ENCODE data around the gene TMEM178B. TPM values are rescaled to one million over a fixed set of nuclear protein-coding genes. Genes with fewer than 3 reads are reported as not detected.

The TMEM178B gene
- total and polyA plus RNA-seq, 9 of the 15 experiments (the other 6 are each of a cell fraction or from before 2014, with no cell fraction given), result under 0.01 to 0.03 (median 0.01) TPM; not detected in 5

- TF ChIP-seq, protein P1, sequence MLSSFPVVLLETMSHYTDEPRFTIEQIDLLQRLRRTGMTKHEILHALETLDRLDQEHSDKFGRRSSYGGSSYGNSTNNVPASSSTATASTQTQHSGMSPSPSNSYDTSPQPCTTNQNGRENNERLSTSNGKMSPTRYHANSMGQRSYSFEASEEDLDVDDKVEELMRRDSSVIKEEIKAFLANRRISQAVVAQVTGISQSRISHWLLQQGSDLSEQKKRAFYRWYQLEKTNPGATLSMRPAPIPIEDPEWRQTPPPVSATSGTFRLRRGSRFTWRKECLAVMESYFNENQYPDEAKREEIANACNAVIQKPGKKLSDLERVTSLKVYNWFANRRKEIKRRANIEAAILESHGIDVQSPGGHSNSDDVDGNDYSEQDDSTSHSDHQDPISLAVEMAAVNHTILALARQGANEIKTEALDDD (IDR thresholded peaks at IDR 0.05), result no peak
- TF ChIP-seq TCF3 (CRISPR knock-in tag; IDR thresholded peaks at IDR 0.05) (no peak), RAD51 (IDR thresholded peaks at IDR 0.05; ENCODE audit: borderline replicate concordance, low read depth) (no peak), RBBP5 (IDR thresholded peaks at IDR 0.05; ENCODE audit: borderline replicate concordance, insufficient read depth, low read length, poor library complexity, severe bottlenecking) (no peak), ZNF707 (CRISPR knock-in tag; conservative IDR thresholded peaks at IDR 0.05) (no peak), CEBPB (tag; IDR thresholded peaks at IDR 0.05) (no peak)
These were observed 238.5 kb downstream of the TMEM178B start (continued) for GRCh38 chr7:141312395-141312794.

DNA sequence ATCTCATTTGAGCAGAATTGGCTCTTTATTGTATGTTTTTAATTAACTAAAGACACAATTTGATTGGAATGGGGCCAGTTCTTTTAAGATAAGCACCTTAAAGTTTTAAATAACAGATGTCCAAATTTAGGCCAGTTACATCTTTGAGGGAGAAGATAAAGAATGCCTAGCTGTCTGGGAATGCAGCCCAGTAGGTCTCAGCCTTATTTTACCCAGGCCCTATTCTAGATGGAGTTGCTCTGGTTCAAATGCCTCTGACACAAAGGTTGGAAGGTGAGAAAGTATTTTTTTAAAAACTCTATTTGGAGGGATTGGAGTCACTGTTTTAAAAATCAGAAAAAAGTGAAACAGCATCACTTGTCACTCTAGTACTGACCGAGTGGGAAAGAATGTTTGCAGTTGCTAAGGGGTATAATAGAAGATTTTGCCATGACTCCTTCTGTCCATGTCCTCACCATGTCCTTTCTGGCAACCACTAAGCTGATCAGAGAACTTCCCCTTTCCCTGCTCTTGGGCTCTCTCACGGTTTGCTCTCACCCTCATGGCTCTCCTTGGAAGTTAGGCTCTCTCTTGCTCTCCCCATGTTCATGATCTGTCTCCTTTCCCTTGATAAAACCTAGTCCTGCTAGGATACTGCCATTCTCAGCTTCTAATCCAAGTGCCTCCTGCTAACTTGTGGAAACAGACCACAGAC, 239.1 kb downstream of the TMEM178B start:
- H4K20me1 ChIP-seq (replicated peaks; ENCODE audit: control insufficient read depth, insufficient read depth, low read length), result no peaks in the 10 kb centered on the region
- TF ChIP-seq JUNB (CRISPR knock-in tag; conservative IDR thresholded peaks at IDR 0.05), result no peak
- TF ChIP-seq, protein P2, sequence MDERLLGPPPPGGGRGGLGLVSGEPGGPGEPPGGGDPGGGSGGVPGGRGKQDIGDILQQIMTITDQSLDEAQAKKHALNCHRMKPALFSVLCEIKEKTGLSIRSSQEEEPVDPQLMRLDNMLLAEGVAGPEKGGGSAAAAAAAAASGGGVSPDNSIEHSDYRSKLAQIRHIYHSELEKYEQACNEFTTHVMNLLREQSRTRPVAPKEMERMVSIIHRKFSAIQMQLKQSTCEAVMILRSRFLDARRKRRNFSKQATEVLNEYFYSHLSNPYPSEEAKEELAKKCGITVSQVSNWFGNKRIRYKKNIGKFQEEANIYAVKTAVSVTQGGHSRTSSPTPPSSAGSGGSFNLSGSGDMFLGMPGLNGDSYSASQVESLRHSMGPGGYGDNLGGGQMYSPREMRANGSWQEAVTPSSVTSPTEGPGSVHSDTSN (CRISPR knock-in tag; IDR thresholded peaks at IDR 0.05; ENCODE audit: low read depth), result no peak
- TF ChIP-seq, protein P2 (tag; conservative IDR thresholded peaks at IDR 0.05; ENCODE audit: low read depth), result no peak
- TF ChIP-seq, protein P3, sequence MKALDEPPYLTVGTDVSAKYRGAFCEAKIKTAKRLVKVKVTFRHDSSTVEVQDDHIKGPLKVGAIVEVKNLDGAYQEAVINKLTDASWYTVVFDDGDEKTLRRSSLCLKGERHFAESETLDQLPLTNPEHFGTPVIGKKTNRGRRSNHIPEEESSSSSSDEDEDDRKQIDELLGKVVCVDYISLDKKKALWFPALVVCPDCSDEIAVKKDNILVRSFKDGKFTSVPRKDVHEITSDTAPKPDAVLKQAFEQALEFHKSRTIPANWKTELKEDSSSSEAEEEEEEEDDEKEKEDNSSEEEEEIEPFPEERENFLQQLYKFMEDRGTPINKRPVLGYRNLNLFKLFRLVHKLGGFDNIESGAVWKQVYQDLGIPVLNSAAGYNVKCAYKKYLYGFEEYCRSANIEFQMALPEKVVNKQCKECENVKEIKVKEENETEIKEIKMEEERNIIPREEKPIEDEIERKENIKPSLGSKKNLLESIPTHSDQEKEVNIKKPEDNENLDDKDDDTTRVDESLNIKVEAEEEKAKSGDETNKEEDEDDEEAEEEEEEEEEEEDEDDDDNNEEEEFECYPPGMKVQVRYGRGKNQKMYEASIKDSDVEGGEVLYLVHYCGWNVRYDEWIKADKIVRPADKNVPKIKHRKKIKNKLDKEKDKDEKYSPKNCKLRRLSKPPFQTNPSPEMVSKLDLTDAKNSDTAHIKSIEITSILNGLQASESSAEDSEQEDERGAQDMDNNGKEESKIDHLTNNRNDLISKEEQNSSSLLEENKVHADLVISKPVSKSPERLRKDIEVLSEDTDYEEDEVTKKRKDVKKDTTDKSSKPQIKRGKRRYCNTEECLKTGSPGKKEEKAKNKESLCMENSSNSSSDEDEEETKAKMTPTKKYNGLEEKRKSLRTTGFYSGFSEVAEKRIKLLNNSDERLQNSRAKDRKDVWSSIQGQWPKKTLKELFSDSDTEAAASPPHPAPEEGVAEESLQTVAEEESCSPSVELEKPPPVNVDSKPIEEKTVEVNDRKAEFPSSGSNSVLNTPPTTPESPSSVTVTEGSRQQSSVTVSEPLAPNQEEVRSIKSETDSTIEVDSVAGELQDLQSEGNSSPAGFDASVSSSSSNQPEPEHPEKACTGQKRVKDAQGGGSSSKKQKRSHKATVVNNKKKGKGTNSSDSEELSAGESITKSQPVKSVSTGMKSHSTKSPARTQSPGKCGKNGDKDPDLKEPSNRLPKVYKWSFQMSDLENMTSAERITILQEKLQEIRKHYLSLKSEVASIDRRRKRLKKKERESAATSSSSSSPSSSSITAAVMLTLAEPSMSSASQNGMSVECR (CRISPR knock-in tag; IDR thresholded peaks at IDR 0.05), result no peak
- TF ChIP-seq, protein P4, sequence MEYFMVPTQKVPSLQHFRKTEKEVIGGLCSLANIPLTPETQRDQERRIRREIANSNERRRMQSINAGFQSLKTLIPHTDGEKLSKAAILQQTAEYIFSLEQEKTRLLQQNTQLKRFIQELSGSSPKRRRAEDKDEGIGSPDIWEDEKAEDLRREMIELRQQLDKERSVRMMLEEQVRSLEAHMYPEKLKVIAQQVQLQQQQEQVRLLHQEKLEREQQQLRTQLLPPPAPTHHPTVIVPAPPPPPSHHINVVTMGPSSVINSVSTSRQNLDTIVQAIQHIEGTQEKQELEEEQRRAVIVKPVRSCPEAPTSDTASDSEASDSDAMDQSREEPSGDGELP (CRISPR knock-in tag; IDR thresholded peaks at IDR 0.05; ENCODE audit: borderline replicate concordance), result no peak

More for the DNA sequence above, 239.1 kb downstream of the TMEM178B start:
- Histone ChIP-seq H3K4me3 (no peak overlapping the region), H3K36me3 (ENCODE audit: control insufficient read depth, insufficient read depth, low read length) (no peaks in the 10 kb centered on the region), H3K9me1 (ENCODE audit: control insufficient read depth, insufficient read depth, low read length) (no peaks in the 10 kb centered on the region), H3K9ac (ENCODE audit: insufficient read depth in 1 of 2, low read depth in 2 of 2, low read length in 2 of 2) (no peak overlapping the region), H3K4me1 (replicated peaks in 1 of 2; ENCODE audit: control insufficient read depth in 2 of 2, insufficient read depth in 2 of 2, low read length in 2 of 2) (no peaks in the 10 kb centered on the region), H3K9me3 (replicated peaks; ENCODE audit: control insufficient read depth, insufficient read depth, low read depth, low read length) (no peaks in the 10 kb centered on the region), H3K79me2 (ENCODE audit: control insufficient read depth, insufficient read depth, low read length) (no peaks in the 10 kb centered on the region), H3K27me3 (ENCODE audit: control insufficient read depth in 2 of 2, insufficient read depth in 2 of 2, low read length in 2 of 2) (no peaks in the 10 kb centered on the region), H3K4me2 (ENCODE audit: insufficient read depth, low read length) (no peak overlapping the region), H3K27ac (ENCODE audit: extremely low read depth, low read depth, low read length) (no peak overlapping the region), H2AFZ (ENCODE audit: low read depth, low read length) (no peak overlapping the region)
- BruUV-seq (replicated peaks), result no TSS peak
- ChIA-PET POLR2A (no interaction called here), CTCF (ENCODE audit: low intra/inter-chr PET ratio) (no interaction called here)
- intact Hi-C loops (cut with micrococcal nuclease), result no loop called here
- 0% methylated on average over 2 of the region's 2 CpGs for WGBS (ENCODE audit: insufficient coverage, low coverage, missing lambda C conversion rate)
- DNase-seq (ENCODE audit: extremely low read depth in 1 of 4, low spot score in 3 of 4) (no peak), ATAC-seq (no peak), FAIRE-seq (no peak)
- in situ Hi-C loops (cut with MboI), result no loop called here
